ENCODE measurements around the gene IL24.

DNA sequence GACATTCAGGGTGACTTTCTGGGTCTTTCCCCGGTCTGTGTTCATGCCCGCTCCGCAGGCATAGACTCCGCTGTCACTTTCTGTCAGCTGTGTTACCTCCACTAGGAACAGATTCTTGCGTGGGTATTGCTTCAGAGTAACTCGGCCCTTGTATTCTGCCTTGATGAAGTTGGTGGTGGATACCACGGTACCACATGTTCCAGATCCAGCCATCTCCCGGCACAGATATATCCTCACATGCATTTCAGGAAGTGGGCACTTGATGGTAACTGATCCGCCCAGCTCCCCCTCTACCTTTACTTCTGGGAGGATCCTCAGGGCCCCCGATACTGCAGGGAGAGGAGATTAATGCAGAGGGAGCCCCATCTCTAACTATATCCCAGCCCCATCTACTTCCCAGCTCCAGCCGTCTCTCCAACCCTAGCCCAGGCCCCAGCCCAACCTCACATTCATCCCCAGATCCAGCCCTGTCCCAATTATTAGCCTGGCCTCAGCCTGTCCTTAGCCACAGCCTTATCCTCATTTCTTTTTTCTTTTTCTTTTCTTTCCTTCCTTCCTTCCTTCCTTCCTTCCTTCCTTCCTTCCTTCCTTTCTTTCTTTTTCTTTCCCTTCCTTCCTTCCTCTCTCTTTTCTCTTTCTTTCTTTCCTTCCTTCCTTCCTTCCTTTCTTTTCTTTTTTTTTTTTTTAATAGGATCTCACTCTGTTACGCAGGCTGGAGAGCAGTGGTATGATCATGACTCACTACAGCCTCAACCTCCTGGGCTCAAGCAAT, 16.7 kb downstream of the IL24 start:
- TF ChIP-seq RFX5 (IDR thresholded peaks at IDR 0.05; ENCODE audit: low read length) (no peak), TCF12 (IDR thresholded peaks at IDR 0.05) (no peak)

Measured in SK-N-SH (cell line).